Peyer's patch (tissue), 4 donors: Measurements from ENCODE around the gene WWP2. TPM values are rescaled to one million over a fixed set of nuclear protein-coding genes. Genes with fewer than 3 reads are reported as not detected.
"Not testable (repeated sequence)": the region's sequence is repeated elsewhere in the genome, so short reads cannot be mapped to it uniquely, and the experiment has no call there.

ENCODE experiments used
- DNase-seq, 3 donors: peaks; one replicate each; pipeline ENCODE4 v3.0.0-alpha.2; 2017 to 2019
- H3K27ac ChIP-seq, 4 donors: fragments of 200-600 bp; sonication (generic); one replicate each; pipeline ENCODE4 v1.5.1; 2016 to 2019
- H3K27me3 ChIP-seq, 2 donors: fragments of 200-600 bp; sonication (generic); one replicate each; pipeline ENCODE4 v1.5.1; 2019
- H3K36me3 ChIP-seq, 3 donors: fragments of 200-600 bp; sonication (generic); one replicate each; pipeline ENCODE4 v1.5.1; 2016 to 2019
- H3K4me1 ChIP-seq, 4 donors: fragments of 200-600 bp; sonication (generic); one replicate each; pipeline ENCODE4 v1.5.1; 2016 to 2019
- H3K4me3 ChIP-seq, 4 donors: fragments of 200-600 bp; sonication (generic); 1 replicate in 3 of 4; 2 replicates in 1 of 4; pipeline ENCODE4 v1.5.1; 2016 to 2019; ENCODE audit warnings: mild to moderate bottlenecking in 1 of 4
- H3K9me3 ChIP-seq, 4 donors: fragments of 200-600 bp; sonication (generic); one replicate each; pipeline ENCODE4 v1.5.1; 2016 to 2019; ENCODE audit warnings: mild to moderate bottlenecking in 1 of 4
- CTCF ChIP-seq, 6 experiments: fragments of 450-650 bp in 4 of 6; fragments of 200-600 bp in 2 of 6; sonication (generic) in 1 of 6; IDR thresholded peaks; one replicate each; pipeline ENCODE4 v1.5.1; 2017 to 2019; ENCODE audit warnings: antibody characterized with exemption in 6 of 6, mild to moderate bottlenecking in 3 of 6, moderate library complexity in 1 of 6
- POLR2A ChIP-seq, 2 donors: fragments of 450-650 bp; IDR thresholded peaks; one replicate each; pipeline ENCODE4 v1.5.1; 2017; ENCODE audit warnings: antibody characterized with exemption in 2 of 2, mild to moderate bottlenecking in 2 of 2, moderate library complexity in 2 of 2
- total RNA-seq, 4 donors: library from RNA; depleted of rRNA; stranded (reverse); fragments of >200 nt; gene quantifications; one replicate each; pipeline ENCODE4 v1.1.0, GENCODE V29; 2016

WWP2 gene
- total RNA-seq, 4 donors from 2014 or later: 93.5 to 199 (median 111) TPM

- DNase-seq: no peak
- H3K36me3 ChIP-seq: peaks cover 0 to 29% (median 0%) of the 10 kb centered on the region in 3 donors
- no peaks in the 10 kb centered on the region for H3K9me3 ChIP-seq
- H3K27ac ChIP-seq: peak overlapping the region; percentile 57 to 82 (median 71)
- peaks cover 0 to 19% (median 6%) of the 10 kb centered on the region in 4 donors for H3K4me1 ChIP-seq
- peak overlapping the region; percentile 73 to 95 (median 80) for H3K4me3 ChIP-seq
- H3K27me3 ChIP-seq: no peaks in the 10 kb centered on the region
- TF ChIP-seq POLR2A (IDR thresholded peaks at IDR 0.05): no peak
- no peak for TF ChIP-seq CTCF (IDR thresholded peaks at IDR 0.05)
These were observed 8.0 kb upstream of the WWP2 start for GRCh38 chr16:69754143-69754468.

- Histone ChIP-seq H3K4me1 (peaks cover 0 to 19% (median 6%) of the 10 kb centered on the region in 4 donors), H3K9me3 (no peaks in the 10 kb centered on the region), H3K27ac (peak within 1 kb of the TSS; percentile 57 to 82 (median 71)), H3K4me3 (peak within 1 kb of the TSS; percentile 73 to 95 (median 80)), H3K27me3 (no peaks in the 10 kb centered on the region), H3K36me3 (peaks cover 0 to 23% (median 0%) of the 10 kb centered on the region in 3 donors)
- peak; percentile 95 to 98 (median 98) for DNase-seq
- TF ChIP-seq CTCF (IDR thresholded peaks at IDR 0.05): peak; percentile 96 to 100 (median 99)
- TF ChIP-seq POLR2A (IDR thresholded peaks at IDR 0.05): peak; percentile 26 to 47
These were observed 7.4 kb upstream of the WWP2 start, which contains the start of gene NOB1 for GRCh38 chr16:69754469-69755310. Gene NOB1 (minus strand): TSS chr16:69754926. CDS start chr16:69754910, 16 bp downstream.

GRCh38 chr16:69756705-69757104 lies 5.4 kb upstream of the WWP2 start:
- H3K27me3 ChIP-seq: no peaks in the 10 kb centered on the region
- H3K27ac ChIP-seq: no peak overlapping the region
- H3K4me3 ChIP-seq: no peak overlapping the region
- H3K36me3 ChIP-seq: peaks cover 0 to 4% (median 0%) of the 10 kb centered on the region in 3 donors
- peaks cover 0 to 21% (median 7%) of the 10 kb centered on the region in 4 donors for H3K4me1 ChIP-seq
- no peaks in the 10 kb centered on the region for H3K9me3 ChIP-seq
- no peak for DNase-seq
- no peak for TF ChIP-seq CTCF (IDR thresholded peaks at IDR 0.05)
- TF ChIP-seq POLR2A (IDR thresholded peaks at IDR 0.05): no peak

- not testable (repeated sequence) for H3K27me3 ChIP-seq, H3K27ac ChIP-seq, DNase-seq, H3K9me3 ChIP-seq, H3K4me3 ChIP-seq, H3K36me3 ChIP-seq
- peaks cover 0 to 24% (median 9%) of the 10 kb centered on the region in 4 donors for H3K4me1 ChIP-seq
These were observed 4.8 kb upstream of the WWP2 start for GRCh38 chr16:69757375-69757774.

GRCh38 chr16:69762814-69763598 lies 874 bp downstream of the WWP2 start:
- H3K27ac ChIP-seq: peak overlapping the region; percentile 87 to 93 (median 90)
- no peaks in the 10 kb centered on the region for H3K27me3 ChIP-seq
- peak overlapping the region; percentile 78 to 95 (median 90) for H3K4me3 ChIP-seq
- H3K9me3 ChIP-seq: no peaks in the 10 kb centered on the region
- peaks cover 0 to 14% (median 3%) of the 10 kb centered on the region in 4 donors for H3K4me1 ChIP-seq
- no peak for DNase-seq
- TF ChIP-seq POLR2A (IDR thresholded peaks at IDR 0.05): no peak
- no peak for TF ChIP-seq CTCF (IDR thresholded peaks at IDR 0.05)
- H3K36me3 ChIP-seq: no peaks in the 10 kb centered on the region

GRCh38 chr16:69763599-69763942 lies 1.4 kb downstream of the WWP2 start:
- Histone ChIP-seq H3K9me3 (no peaks in the 10 kb centered on the region), H3K4me1 (peaks cover 0 to 14% (median 3%) of the 10 kb centered on the region in 4 donors), H3K4me3 (peak overlapping the region in 2 of 4 donors; percentile 92 to 95), H3K36me3 (no peaks in the 10 kb centered on the region), H3K27me3 (no peaks in the 10 kb centered on the region), H3K27ac (peak overlapping the region in 3 of 4 donors; percentile 87 to 91 (median 89))
- TF ChIP-seq CTCF (IDR thresholded peaks at IDR 0.05): no peak
- TF ChIP-seq POLR2A (IDR thresholded peaks at IDR 0.05): no peak
- no peak for DNase-seq
